GM12878 (cell line): ENCODE data around the gene CCSER1.

Experiments used
- CBX5 ChIP-seq: sonication (generic); IDR thresholded peaks from 2 replicates; pipeline ENCODE4 v1.6.1; 2016; ENCODE audit warnings: low read depth, moderate library complexity, mild to moderate bottlenecking, inconsistent platforms
- ETV6 ChIP-seq, 2 experiments: fragments of 450-650 bp in 1 of 2; IDR thresholded peaks in 1 of 2; conservative IDR thresholded peaks in 1 of 2; 2 replicates each; pipeline ENCODE4 v1.6.1; 2014; ENCODE audit warnings: antibody characterized with exemption in 1 of 2, borderline replicate concordance in 1 of 2, low read depth in 1 of 2, mild to moderate bottlenecking in 1 of 2, moderate library complexity in 1 of 2
- EZH2 ChIP-seq: IDR thresholded peaks from 2 replicates; pipeline ENCODE4 v1.6.1; 2012; ENCODE audit warnings: low read depth, mild to moderate bottlenecking, control low read depth, inconsistent platforms, low read length, borderline replicate concordance; ENCODE audit not compliant: control insufficient read depth
- HDAC2 ChIP-seq: fragments of 200-600 bp; sonication (generic); IDR thresholded peaks from 2 replicates; pipeline ENCODE4 v1.6.1; 2017
- JUNB ChIP-seq: IDR thresholded peaks from 2 replicates; pipeline ENCODE4 v1.6.1; 2016; ENCODE audit warnings: antibody characterized with exemption, mild to moderate bottlenecking
- SREBF1 ChIP-seq: IDR thresholded peaks from 2 replicates; pipeline ENCODE4 v1.6.1; 2012; ENCODE audit warnings: mild to moderate bottlenecking, low read length
- TAF1 ChIP-seq: IDR thresholded peaks from 2 replicates; pipeline ENCODE4 v1.6.1; 2011; ENCODE audit warnings: mild to moderate bottlenecking, low read depth, low read length, borderline replicate concordance

DNA sequence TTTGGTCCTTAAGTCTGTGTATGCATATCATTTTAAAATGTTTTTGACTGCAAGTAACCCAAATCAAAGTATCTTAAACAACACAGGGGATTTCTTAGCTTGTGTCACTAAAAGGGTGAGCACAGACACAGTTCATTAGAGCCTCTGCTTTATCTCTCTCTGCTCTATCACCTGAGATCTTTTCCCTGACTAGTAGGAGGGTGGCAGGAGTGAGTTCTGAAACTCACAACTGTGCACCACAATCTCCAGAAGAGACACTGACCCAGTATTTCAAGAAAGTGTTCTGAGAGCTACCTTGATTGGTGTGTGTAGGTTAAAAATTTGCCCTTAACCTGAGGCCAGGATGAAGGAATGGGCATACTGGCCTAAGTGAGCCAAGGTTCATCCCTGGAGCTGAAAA is 24.8 kb downstream of the CCSER1 start:
- TF ChIP-seq TAF1 (no peak), SREBF1 (no peak), EZH2 (no peak), CBX5 (no peak), ETV6 (conservative IDR thresholded peaks at IDR 0.05 in 1 of 2, IDR thresholded peaks at IDR 0.05 in 1 of 2; ENCODE audit: borderline replicate concordance in 1 of 2, low read depth in 1 of 2) (no peak), HDAC2 (no peak), JUNB (no peak)
